OCI-LY1 (cell line): ENCODE results near the gene DLG1.

ENCODE experiments used
- EZH2 ChIP-seq: fragments of 200-600 bp; sonication (generic), shearing (Covaris generic); IDR thresholded peaks from 2 replicates; pipeline ENCODE4 v1.8.0; 2017; ENCODE audit warnings: borderline replicate concordance, mixed run types, mild to moderate bottlenecking, antibody characterized with exemption, low read length, moderate library complexity, mixed read lengths
- TF ChIP-seq, protein P1 (sequence below): fragments of 200-600 bp; sonication (generic), shearing (Covaris generic); IDR thresholded peaks from 2 replicates; pipeline ENCODE4 v1.5.1; 2017; ENCODE audit warnings: mild to moderate bottlenecking, antibody characterized with exemption, low read length, moderate library complexity, mixed read lengths

DNA sequence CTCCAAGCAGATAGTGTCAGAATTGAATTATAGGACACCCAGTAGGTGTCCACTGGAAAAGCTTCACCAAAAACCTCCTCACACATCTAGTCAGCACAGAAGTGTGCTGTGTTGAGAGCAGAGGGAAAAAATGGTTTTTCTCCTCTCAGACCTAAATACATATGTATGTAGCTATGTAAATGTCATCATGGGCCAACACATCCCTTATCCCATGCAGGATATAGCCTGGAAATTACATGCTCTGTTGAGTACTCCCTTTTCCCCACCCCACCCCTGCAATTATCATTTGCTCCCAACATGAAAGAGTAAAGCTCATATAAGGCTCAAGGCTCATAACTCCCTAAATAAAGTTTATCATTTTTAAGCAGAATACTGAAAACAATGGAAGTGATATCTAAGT, 35.7 kb downstream of the DLG1 start:
- TF ChIP-seq, protein P1, sequence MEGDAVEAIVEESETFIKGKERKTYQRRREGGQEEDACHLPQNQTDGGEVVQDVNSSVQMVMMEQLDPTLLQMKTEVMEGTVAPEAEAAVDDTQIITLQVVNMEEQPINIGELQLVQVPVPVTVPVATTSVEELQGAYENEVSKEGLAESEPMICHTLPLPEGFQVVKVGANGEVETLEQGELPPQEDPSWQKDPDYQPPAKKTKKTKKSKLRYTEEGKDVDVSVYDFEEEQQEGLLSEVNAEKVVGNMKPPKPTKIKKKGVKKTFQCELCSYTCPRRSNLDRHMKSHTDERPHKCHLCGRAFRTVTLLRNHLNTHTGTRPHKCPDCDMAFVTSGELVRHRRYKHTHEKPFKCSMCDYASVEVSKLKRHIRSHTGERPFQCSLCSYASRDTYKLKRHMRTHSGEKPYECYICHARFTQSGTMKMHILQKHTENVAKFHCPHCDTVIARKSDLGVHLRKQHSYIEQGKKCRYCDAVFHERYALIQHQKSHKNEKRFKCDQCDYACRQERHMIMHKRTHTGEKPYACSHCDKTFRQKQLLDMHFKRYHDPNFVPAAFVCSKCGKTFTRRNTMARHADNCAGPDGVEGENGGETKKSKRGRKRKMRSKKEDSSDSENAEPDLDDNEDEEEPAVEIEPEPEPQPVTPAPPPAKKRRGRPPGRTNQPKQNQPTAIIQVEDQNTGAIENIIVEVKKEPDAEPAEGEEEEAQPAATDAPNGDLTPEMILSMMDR: no peak
- TF ChIP-seq EZH2: no peak
